ENCODE results near the gene IFIH1. TPM values are rescaled to one million over a fixed set of nuclear protein-coding genes. Genes with fewer than 3 reads are reported as not detected.

Gene IFIH1
- total and polyA plus RNA-seq, 2 of the 8 experiments (the other 6 are each of a cell fraction or from before 2014, with no cell fraction given), result 0.32 to 2.0 TPM

DNA sequence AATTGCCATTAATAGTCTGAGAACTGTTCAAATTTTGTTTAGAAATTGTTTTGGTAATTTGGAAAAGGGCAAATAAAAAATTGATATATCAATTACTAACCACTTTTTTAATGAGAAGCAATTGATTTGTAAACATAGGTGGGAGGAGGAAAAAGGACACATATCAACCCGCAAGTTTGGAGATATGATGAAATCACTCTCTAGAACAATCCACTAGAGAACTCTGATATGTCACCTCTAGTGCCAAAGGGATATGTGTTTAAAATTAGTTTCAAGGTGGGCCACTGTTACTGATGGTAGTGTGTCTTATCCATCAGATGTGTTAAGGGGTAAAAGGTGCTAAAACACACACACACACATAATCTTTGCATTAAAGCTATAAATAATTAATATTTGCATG, 16.6 kb downstream of the IFIH1 start:
- Histone ChIP-seq H3K4me2 (ENCODE audit: insufficient read depth in 1 of 2, low read depth in 2 of 2, low read length in 2 of 2) (no peak overlapping the region), H3K9ac (replicated peaks in 1 of 4; ENCODE audit: extremely low read depth in 1 of 4, low read depth in 3 of 4, low read length in 3 of 4) (no peak overlapping the region), H4K8ac (ENCODE audit: extremely low read depth, insufficient read depth, low read length) (no peak overlapping the region), H4K20me1 (replicated peaks in 1 of 2; ENCODE audit: control insufficient read depth in 1 of 2, insufficient read depth in 2 of 2, low read length in 2 of 2) (no peaks in the 10 kb centered on the region), H3K27me3 (replicated peaks in 1 of 4; ENCODE audit: control insufficient read depth in 3 of 4, extremely low read depth in 1 of 4, insufficient read depth in 3 of 4, low read length in 3 of 4) (no peaks in the 10 kb centered on the region), H4K5ac (ENCODE audit: insufficient read length, low read depth, low read length) (no peak overlapping the region), H2AFZ (ENCODE audit: low read length) (no peak overlapping the region), H3K79me2 (ENCODE audit: control insufficient read depth in 1 of 2, insufficient read depth in 2 of 2, low read length in 2 of 2) (no peaks in the 10 kb centered on the region), H3K18ac (ENCODE audit: extremely low read depth, low read length) (no peak overlapping the region), H3K27ac (ENCODE audit: low read depth, low read length) (no peak overlapping the region), H3K4ac (replicated peaks; ENCODE audit: insufficient read length, low read depth, low read length) (no peak overlapping the region), H3K56ac (replicated peaks; ENCODE audit: insufficient read length, low read depth, low read length) (no peak overlapping the region), H3K14ac (ENCODE audit: insufficient read length) (no peak overlapping the region), H2BK20ac (ENCODE audit: low read length) (no peak overlapping the region), H2BK5ac (ENCODE audit: low read depth, low read length) (no peak overlapping the region), H3K9me3 (ENCODE audit: insufficient read depth in 2 of 2, low read depth in 1 of 2, low read length in 1 of 2) (no peaks in the 10 kb centered on the region), H3K23ac (ENCODE audit: insufficient read length) (no peak overlapping the region), H2BK120ac (replicated peaks; ENCODE audit: low read depth, low read length) (no peak overlapping the region), H3K4me1 (replicated peaks in 1 of 4; ENCODE audit: control insufficient read depth in 3 of 4, insufficient read depth in 4 of 4, low read length in 3 of 4) (no peaks in the 10 kb centered on the region), H2AK5ac (ENCODE audit: low read depth, low read length) (no peak overlapping the region), H2BK12ac (ENCODE audit: low read depth, low read length) (no peak overlapping the region), H2BK15ac (ENCODE audit: low read length) (no peak overlapping the region), H3K79me1 (ENCODE audit: low read depth, low read length) (no peaks in the 10 kb centered on the region), H4K91ac (replicated peaks; ENCODE audit: insufficient read length, low read length) (no peak overlapping the region), H3K23me2 (ENCODE audit: low read depth, low read length) (no peaks in the 10 kb centered on the region), H3K4me3 (ENCODE audit: extremely low read depth in 1 of 4, insufficient read depth in 2 of 4, low read depth in 3 of 4, low read length in 4 of 4) (no peak overlapping the region), H3K36me3 (ENCODE audit: control insufficient read depth in 2 of 4, insufficient read depth in 4 of 4, low read length in 3 of 4) (no peaks in the 10 kb centered on the region)
- ChIA-PET POLR2A (ENCODE audit: partially characterized antibody) (no interaction called here), CTCF (ENCODE audit: partially characterized antibody) (interaction anchor here (0.6 to 8.5 kb wide), 25 partner anchors 8 to 428 kb away, joined by 3 to 188 read pairs (median 4); partner anchors contain the start of gene GCG)
- DNase-seq (ENCODE audit: low read depth in 1 of 2, low spot score in 2 of 2) (no peak), FAIRE-seq (no peak)
- TF ChIP-seq KDM1A (IDR thresholded peaks at IDR 0.05; ENCODE audit: borderline replicate concordance, low read length) (no peak), CBX8 (IDR thresholded peaks at IDR 0.05; ENCODE audit: borderline replicate concordance, low read depth, low read length) (no peak), POLR2A (IDR thresholded peaks at IDR 0.05; ENCODE audit: control extremely low read depth in 1 of 2, low read depth in 2 of 2, low read length in 2 of 2) (no peak), TCF12 (IDR thresholded peaks at IDR 0.05; ENCODE audit: low read depth, low read length) (no peak), FOSL1 (IDR thresholded peaks at IDR 0.05; ENCODE audit: insufficient read depth, low read depth, low read length) (no peak), MAFK (IDR thresholded peaks at IDR 0.05; ENCODE audit: low read depth, low read length) (no peak), TEAD4 (IDR thresholded peaks at IDR 0.05; ENCODE audit: low read depth, low read length) (no peak), TBP (IDR thresholded peaks at IDR 0.05; ENCODE audit: low read depth, low read length) (no peak), EZH2 (IDR thresholded peaks at IDR 0.05; ENCODE audit: low read depth, low read length, severe bottlenecking) (no peak), BCL11A (IDR thresholded peaks at IDR 0.05; ENCODE audit: low read depth in 2 of 2, low read length in 2 of 2) (no peak), JUND (IDR thresholded peaks at IDR 0.05; ENCODE audit: low read length) (no peak), CTBP2 (IDR thresholded peaks at IDR 0.05; ENCODE audit: borderline replicate concordance, insufficient read depth, insufficient read length, low read length) (no peak), KDM5A (IDR thresholded peaks at IDR 0.05; ENCODE audit: low read length) (no peak), POU5F1 (IDR thresholded peaks at IDR 0.05; ENCODE audit: low read depth, low read length) (no peak), CHD1 (IDR thresholded peaks at IDR 0.05; ENCODE audit: low read depth, low read length) (no peak), TAF1 (IDR thresholded peaks at IDR 0.05; ENCODE audit: low read depth, low read length) (no peak), GTF2F1 (IDR thresholded peaks at IDR 0.05; ENCODE audit: borderline replicate concordance, low read depth, low read length) (no peak)
- 100% methylated on average over 1 of the region's 1 CpG; no CpG with 5 or more reads in 1 of the 2 experiments for WGBS, 2 experiments (ENCODE audit: extremely low coverage in 1 of 2, insufficient coverage in 1 of 2, insufficient read length in 1 of 2, insufficient replicate concordance in 2 of 2, low coverage in 1 of 2, low lambda C conversion rate in 2 of 2, missing lambda C conversion rate in 1 of 2)

All from H1 (cell line).